GM23338 (cell line): ENCODE results near the gene NAALADL2.

Source experiments
- CREB1 ChIP-seq: fragments of 250-450 bp; sonication (Bioruptor Pico); IDR thresholded peaks from 2 replicates; pipeline ENCODE4 v1.5.0; 2020; ENCODE audit warnings: low read depth, mild to moderate bottlenecking, moderate library complexity
- CTCF ChIP-seq, 2 experiments: fragments of 200-600 bp in 1 of 2; sonication (generic) in 1 of 2; conservative IDR thresholded peaks; 2 replicates each; pipeline versions ENCODE4 v1.5.1 to v1.6.1; 2016 to 2017; ENCODE audit warnings: antibody characterized with exemption in 2 of 2, low read depth in 2 of 2, mild to moderate bottlenecking in 2 of 2, moderate library complexity in 1 of 2
- ETS1 ChIP-seq: IDR thresholded peaks from 2 replicates; pipeline ENCODE4 v1.6.1; 2016; ENCODE audit warnings: antibody characterized with exemption
- EZH2 ChIP-seq: fragments of 200-600 bp; sonication (generic); IDR thresholded peaks from one replicate; pipeline ENCODE4 v1.8.0; 2017; ENCODE audit warnings: antibody characterized with exemption, mild to moderate bottlenecking, low read depth; ENCODE audit not compliant: unreplicated experiment
- EZH2phosphoT487 ChIP-seq: fragments of 200-600 bp; sonication (generic); IDR thresholded peaks from one replicate; pipeline ENCODE4 v1.8.1; 2018; ENCODE audit warnings: antibody characterized with exemption; ENCODE audit not compliant: unreplicated experiment
- JUNB ChIP-seq: IDR thresholded peaks from one replicate; pipeline ENCODE4 v1.6.1; 2016; ENCODE audit warnings: antibody characterized with exemption; ENCODE audit not compliant: unreplicated experiment
- POLR2AphosphoS5 ChIP-seq: IDR thresholded peaks from 2 replicates; pipeline ENCODE4 v1.6.1; 2016; ENCODE audit warnings: antibody characterized with exemption, low read depth
- REST ChIP-seq: IDR thresholded peaks from one replicate; pipeline ENCODE4 v1.6.1; 2018; ENCODE audit warnings: antibody characterized with exemption; ENCODE audit not compliant: unreplicated experiment
- STAT1 ChIP-seq: IDR thresholded peaks from one replicate; pipeline ENCODE4 v1.6.1; 2016; ENCODE audit warnings: antibody characterized with exemption; ENCODE audit not compliant: unreplicated experiment
- ZNF114 ChIP-seq: fragments of 250-450 bp; sonication (Bioruptor Pico); IDR thresholded peaks from 2 replicates; pipeline ENCODE4 v1.5.0; 2020; ENCODE audit warnings: mild to moderate bottlenecking, moderate library complexity

GRCh38 chr3:175601521-175601920, 742.4 kb downstream of the NAALADL2 start:
- TF ChIP-seq EZH2: no peak
- TF ChIP-seq CTCF (conservative IDR thresholded peaks at IDR 0.05; ENCODE audit: low read depth in 2 of 2): no peak
- no peak for TF ChIP-seq EZH2phosphoT487
- no peak for TF ChIP-seq REST
- no peak for TF ChIP-seq ZNF114 (CRISPR knock-in tag)
- TF ChIP-seq CREB1: no peak
- no peak for TF ChIP-seq JUNB
- TF ChIP-seq POLR2AphosphoS5: no peak
- no peak for TF ChIP-seq STAT1
- TF ChIP-seq ETS1: no peak
